Parietal lobe (tissue), 1 donor: ENCODE measurements around the gene KRTDAP. TPM values are rescaled to one million over a fixed set of nuclear protein-coding genes. Genes with fewer than 3 reads are reported as not detected.

ENCODE experiments used
- total RNA-seq: library from RNA; depleted of rRNA; stranded (reverse); fragments of >200 nt; gene quantifications from one replicate; pipeline ENCODE4 v1.2.3, GENCODE V29; 2014

The KRTDAP gene
- not detected for total RNA-seq

GRCh38 chr19:35490364-35490763, at the start of gene KRTDAP:
KRTDAP (minus strand) TSS chr19:35490464; CDS start chr19:35490442, 22 bp downstream.

GRCh38 chr19:35533201-35533821, 43.0 kb upstream of the KRTDAP start, which contains the start of gene GAPDHS:
GAPDHS (plus strand) TSS chr19:35533456; CDS start chr19:35533528, 72 bp downstream.

GRCh38 chr19:35528218-35529038, 38.2 kb upstream of the KRTDAP start, which contains the start of gene SBSN:
SBSN (minus strand) TSS chr19:35528311; CDS start chr19:35528281, 30 bp downstream.

GRCh38 chr19:35513628-35514281, 23.5 kb upstream of the KRTDAP start, which contains the start of gene DMKN:
DMKN (minus strand) TSS chr19:35513649; CDS start chr19:35513475, 174 bp downstream.

GRCh38 chr19:35447606-35448469, 42.4 kb downstream of the KRTDAP start, which contains the start of gene FFAR2:
FFAR2 (plus strand) TSS chr19:35448257; CDS start chr19:35449715, 1,458 bp downstream.

Other genes starting within 250 kb of the KRTDAP start
- 3.1 TPM for gene LSR, start 241.5 kb downstream of the KRTDAP start, total RNA-seq
- 61.0 TPM for gene USF2, start 221.5 kb downstream of the KRTDAP start, total RNA-seq
- not detected for gene HAMP, start 207.9 kb downstream of the KRTDAP start, total RNA-seq
- gene MAG, start 198.3 kb downstream of the KRTDAP start, total RNA-seq = 0.31 TPM
- not detected for gene CD22, start 161.3 kb downstream of the KRTDAP start, total RNA-seq
- gene FFAR1, start 142.6 kb downstream of the KRTDAP start, total RNA-seq = not detected
- gene FFAR3, start 132.0 kb downstream of the KRTDAP start, total RNA-seq = not detected
- gene GPR42, start 119.4 kb downstream of the KRTDAP start, total RNA-seq = not detected
- not detected for gene FFAR2, start 42.2 kb downstream of the KRTDAP start, total RNA-seq
- gene DMKN, start 23.2 kb upstream of the KRTDAP start, total RNA-seq = not detected
- gene SBSN, start 37.8 kb upstream of the KRTDAP start, total RNA-seq = not detected
- gene GAPDHS, start 43.0 kb upstream of the KRTDAP start, total RNA-seq = not detected
- 39.8 TPM for gene TMEM147, start 55.2 kb upstream of the KRTDAP start, total RNA-seq
- not detected for gene ATP4A, start 73.2 kb upstream of the KRTDAP start, total RNA-seq
- gene PMIS2, start 95.7 kb upstream of the KRTDAP start, total RNA-seq = not detected
- 7.5 TPM for gene HAUS5, start 122.3 kb upstream of the KRTDAP start, total RNA-seq
- gene RBM42, start 138.6 kb upstream of the KRTDAP start, total RNA-seq = 18.8 TPM
- gene ETV2, start 151.3 kb upstream of the KRTDAP start, total RNA-seq = 0.94 TPM
- gene COX6B1, start 157.9 kb upstream of the KRTDAP start, total RNA-seq = 115 TPM
- gene UPK1A, start 176.1 kb upstream of the KRTDAP start, total RNA-seq = not detected
- gene ZBTB32, start 214.1 kb upstream of the KRTDAP start, total RNA-seq = not detected
- 11.6 TPM for gene KMT2B, start 227.5 kb upstream of the KRTDAP start, total RNA-seq